ENCODE results near the gene MAS1. TPM values are rescaled to one million over a fixed set of nuclear protein-coding genes. Genes with fewer than 3 reads are reported as not detected.

MAS1 gene
- total and polyA plus RNA-seq, 2 of the 13 experiments (the other 11 are each of a cell fraction or from before 2014, with no cell fraction given), result not detected

DNA sequence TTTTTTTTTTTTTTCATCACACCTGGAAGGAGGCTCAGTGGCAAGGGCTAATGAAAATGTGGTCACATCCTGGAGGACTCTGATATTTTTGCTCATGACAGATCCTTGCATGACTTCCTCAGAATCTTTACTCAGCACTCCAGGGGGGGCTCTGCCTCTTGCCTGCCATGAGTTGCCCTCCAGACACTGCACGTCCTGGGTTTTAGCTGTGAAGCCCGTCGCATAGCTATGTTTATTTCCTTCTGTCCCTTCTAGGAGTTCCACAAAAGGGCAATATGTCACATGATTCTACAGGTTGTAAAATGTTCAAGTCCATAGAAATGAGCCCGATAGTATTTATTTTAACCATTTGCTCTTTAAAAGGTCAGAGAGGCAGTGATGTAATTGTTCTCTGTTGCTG lies 18.2 kb downstream of the MAS1 start (continued):
- no peak for TF ChIP-seq NFYC (CRISPR knock-in tag; IDR thresholded peaks at IDR 0.05)

- Histone ChIP-seq H3K4me2 (ENCODE audit: low read depth, low read length) (no peak overlapping the region), H3K9ac (ENCODE audit: insufficient read depth, low read depth, low read length) (no peak overlapping the region), H3K4me3 (replicated peaks in 1 of 3; ENCODE audit: insufficient read depth in 1 of 3, low read depth in 2 of 3, low read length in 3 of 3) (no peak overlapping the region), H3K27me3 (ENCODE audit: control insufficient read depth in 1 of 2, insufficient read depth in 2 of 2, low read length in 2 of 2) (peaks cover 2 to 46% of the 10 kb centered on the region in 2 experiments; a peak in 4 of 5 replicates), H3K9me3 (ENCODE audit: low read length) (no peaks in the 10 kb centered on the region), H3K27ac (ENCODE audit: extremely low read length, insufficient read depth, low read length) (no peak overlapping the region), H3K4me1 (ENCODE audit: insufficient read depth, low read length) (no peaks in the 10 kb centered on the region), H2AFZ (ENCODE audit: low read length) (no peak overlapping the region), H3K79me2 (ENCODE audit: insufficient read depth, low read length) (no peaks in the 10 kb centered on the region), H3K36me3 (replicated peaks in 1 of 2; ENCODE audit: control insufficient read depth in 1 of 2, insufficient read depth in 2 of 2, low read length in 2 of 2) (no peaks in the 10 kb centered on the region), H4K20me1 (ENCODE audit: insufficient read depth, low read length) (no peaks in the 10 kb centered on the region)
- TF ChIP-seq FOXK1 (CRISPR knock-in tag; IDR thresholded peaks at IDR 0.05; ENCODE audit: borderline replicate concordance, low read depth), result no peak
- no peak for TF ChIP-seq NR2F1 (CRISPR knock-in tag; IDR thresholded peaks at IDR 0.05)
- no peak for TF ChIP-seq MZF1 (CRISPR knock-in tag; IDR thresholded peaks at IDR 0.05; ENCODE audit: borderline replicate concordance)
- TF ChIP-seq ZNF747 (CRISPR knock-in tag; IDR thresholded peaks at IDR 0.05; ENCODE audit: borderline replicate concordance), result no peak
- TF ChIP-seq TBX2 (CRISPR knock-in tag; IDR thresholded peaks at IDR 0.05; ENCODE audit: borderline replicate concordance), result no peak
- no peak for TF ChIP-seq SAP130 (CRISPR knock-in tag; IDR thresholded peaks at IDR 0.05; ENCODE audit: low read depth)
- no peak for TF ChIP-seq TBX3 (IDR thresholded peaks at IDR 0.05; ENCODE audit: borderline replicate concordance)
- FAIRE-seq (no peak), DNase-seq (ENCODE audit: low spot score) (no peak), ATAC-seq (no peak)
- WGBS (ENCODE audit: low lambda C conversion rate), result 38% methylated on average over 5 of the region's 5 CpGs
- BruUV-seq (replicated peaks), result no TSS peak
- intact Hi-C loops (cut with micrococcal nuclease; ENCODE audit: unreplicated experiment), result no loop called here
- ChIA-PET POLR2A (no interaction called here), CTCF (ENCODE audit: low intra/inter-chr PET ratio, low total read pairs) (no interaction called here)
- in situ Hi-C loops (cut with HindIII; ENCODE audit: extremely low pct_ligation_motif_present, low pct_unique_long_range_greater_than_20kb), result no loop called here
Measured at GRCh38 chr6:159910342-159910741, 19.6 kb downstream of the MAS1 start.

- Histone ChIP-seq H3K4me3 (replicated peaks in 1 of 3; ENCODE audit: insufficient read depth in 1 of 3, low read depth in 2 of 3, low read length in 3 of 3) (no peak overlapping the region), H3K27me3 (ENCODE audit: control insufficient read depth in 1 of 2, insufficient read depth in 2 of 2, low read length in 2 of 2) (peaks cover 2 to 45% of the 10 kb centered on the region in 2 experiments; a peak in 4 of 5 replicates), H3K36me3 (replicated peaks in 1 of 2; ENCODE audit: control insufficient read depth in 1 of 2, insufficient read depth in 2 of 2, low read length in 2 of 2) (no peaks in the 10 kb centered on the region), H2AFZ (ENCODE audit: low read length) (no peak overlapping the region), H3K9ac (ENCODE audit: insufficient read depth, low read depth, low read length) (no peak overlapping the region), H3K9me3 (ENCODE audit: low read length) (no peaks in the 10 kb centered on the region), H3K79me2 (ENCODE audit: insufficient read depth, low read length) (no peaks in the 10 kb centered on the region), H3K27ac (ENCODE audit: extremely low read length, insufficient read depth, low read length) (no peak overlapping the region), H4K20me1 (ENCODE audit: insufficient read depth, low read length) (no peaks in the 10 kb centered on the region), H3K4me2 (ENCODE audit: low read depth, low read length) (no peak overlapping the region), H3K4me1 (ENCODE audit: insufficient read depth, low read length) (no peaks in the 10 kb centered on the region)
- in situ Hi-C loops (cut with HindIII; ENCODE audit: extremely low pct_ligation_motif_present, low pct_unique_long_range_greater_than_20kb) (no loop called here), intact Hi-C loops (cut with micrococcal nuclease; ENCODE audit: unreplicated experiment) (no loop called here)
- TF ChIP-seq ZNF20 (CRISPR knock-in tag; IDR thresholded peaks at IDR 0.05) (no peak), ZNF367 (CRISPR knock-in tag; IDR thresholded peaks at IDR 0.05; ENCODE audit: borderline replicate concordance) (no peak), RARA (CRISPR knock-in tag; IDR thresholded peaks at IDR 0.05) (no peak), KLF6 (CRISPR knock-in tag; IDR thresholded peaks at IDR 0.05) (no peak)
- FAIRE-seq (no peak), ATAC-seq (no peak), DNase-seq (ENCODE audit: low spot score) (no peak)
- ChIA-PET CTCF (ENCODE audit: low intra/inter-chr PET ratio, low total read pairs) (no interaction called here), POLR2A (no interaction called here)
- no TSS peak for BruUV-seq (replicated peaks)
- WGBS (ENCODE audit: low lambda C conversion rate), result 31% methylated on average over 2 of the region's 2 CpGs
Measured at GRCh38 chr6:159913375-159913774, 22.6 kb downstream of the MAS1 start.

Data from HepG2 (cell line).